HepG2 (cell line): ENCODE results near the gene ZKSCAN8. TPM values are rescaled to one million over a fixed set of nuclear protein-coding genes. Genes with fewer than 3 reads are reported as not detected.

Source experiments
- ATAC-seq: fragments of 200-7000 bp; cut with Tn5 transposase; 3 replicates; pipeline ENCODE4 v1.9.1; 2020; ENCODE audit warnings: mild to moderate bottlenecking, moderate library complexity
- BruUV-seq: library from RNA; stranded (reverse); fragments of 400-500 nt; replicated peaks from 2 replicates; lab custom pipeline; 2021; lab: Mats Ljungman, UMichigan
- CTCF ChIA-PET: fragments of 300-600 bp; formaldehyde crosslinking; extraction: SDS; loops from one replicate; lab custom pipeline; 2021; ENCODE audit warnings: low total read pairs, inconsistent platforms, low intra/inter-chr PET ratio; lab: Yijun Ruan, JAX
- POLR2A ChIA-PET: fragments of 350-600 bp; sonication (Branson Sonifier 250); formaldehyde crosslinking; loops from one replicate; lab custom pipeline; 2020; ENCODE audit warnings: antibody characterized with exemption, inconsistent platforms; lab: Yijun Ruan, JAX
- DNase-seq: peaks from one replicate; pipeline ENCODE4 v3.0.0-alpha.2; 2015; ENCODE audit warnings: low spot score
- FAIRE-seq: peaks from 3 replicates; lab custom pipeline; 2011; peaks lifted over from hg19 to GRCh38; lab: Jason Lieb, UNC
- H2AFZ ChIP-seq: one replicate; pipeline ENCODE4 v1.6.1; 2011; ENCODE audit warnings: low read length, inconsistent platforms
- H3K27ac ChIP-seq: fragments of 300-600 bp; 3 replicates; pipeline ENCODE4 v1.8.0; 2011; ENCODE audit warnings: mixed run types, mild to moderate bottlenecking, mixed read lengths, low read length, inconsistent platforms; ENCODE audit not compliant: insufficient read depth; ENCODE audit errors: extremely low read length
- H3K27me3 ChIP-seq, 2 experiments: fragments of 200-600 bp in 1 of 2; 2 replicates in 1 of 2; 3 replicates in 1 of 2; pipeline versions ENCODE4 v1.6.0 to v1.8.0; 2011; ENCODE audit warnings: low read length in 2 of 2, mild to moderate bottlenecking in 2 of 2, moderate library complexity in 2 of 2, inconsistent platforms in 1 of 2; ENCODE audit not compliant: insufficient read depth in 2 of 2, control insufficient read depth in 1 of 2
- H3K36me3 ChIP-seq, 2 experiments: fragments of 200-600 bp in 1 of 2; replicated peaks in 1 of 2; 2 replicates in 1 of 2; 3 replicates in 1 of 2; pipeline versions ENCODE4 v1.5.1 to v1.8.0; 2011; ENCODE audit warnings: low read length in 2 of 2, inconsistent platforms in 1 of 2; ENCODE audit not compliant: insufficient read depth in 2 of 2, control insufficient read depth in 1 of 2
- H3K4me1 ChIP-seq: 2 replicates; pipeline ENCODE4 v1.5.1; 2012; ENCODE audit warnings: low read length, inconsistent platforms; ENCODE audit not compliant: insufficient read depth
- H3K4me2 ChIP-seq: 2 replicates; pipeline ENCODE4 v1.6.0; 2011; ENCODE audit warnings: low read depth, low read length, inconsistent platforms
- H3K4me3 ChIP-seq, 3 experiments: fragments of 200-600 bp in 1 of 3; sonication (generic), shearing (Covaris generic) in 1 of 3; replicated peaks in 1 of 3; 2 replicates each; pipeline ENCODE4 v1.5.1; 2011 to 2016; ENCODE audit warnings: low read length in 3 of 3, inconsistent platforms in 2 of 3, low read depth in 2 of 3, mild to moderate bottlenecking in 2 of 3, control low read depth in 1 of 3, mixed read lengths in 1 of 3; ENCODE audit not compliant: insufficient read depth in 1 of 3
- H3K79me2 ChIP-seq: one replicate; pipeline ENCODE4 v1.6.1; 2011; ENCODE audit warnings: low read length, inconsistent platforms; ENCODE audit not compliant: insufficient read depth
- H3K9ac ChIP-seq: 2 replicates; pipeline ENCODE4 v1.6.0; 2011; ENCODE audit warnings: mild to moderate bottlenecking, low read depth, low read length, inconsistent platforms; ENCODE audit not compliant: insufficient read depth
- H3K9me3 ChIP-seq: 2 replicates; pipeline ENCODE4 v1.5.1; 2012; ENCODE audit warnings: mild to moderate bottlenecking, low read length
- H4K20me1 ChIP-seq: 2 replicates; pipeline ENCODE4 v1.6.0; 2011; ENCODE audit warnings: inconsistent platforms, mild to moderate bottlenecking, low read length, moderate library complexity; ENCODE audit not compliant: insufficient read depth
- ATF1 ChIP-seq: IDR thresholded peaks from 2 replicates; pipeline ENCODE4 v1.6.1; 2016; ENCODE audit warnings: mild to moderate bottlenecking, control low read depth
- CAMTA2 ChIP-seq: sonication (generic); formaldehyde crosslinking; IDR thresholded peaks from 2 replicates; pipeline ENCODE4 v1.4.0; 2020; ENCODE audit warnings: mild to moderate bottlenecking, missing genetic modification reagents, borderline replicate concordance
- CEBPB ChIP-seq: IDR thresholded peaks from 2 replicates; pipeline ENCODE4 v1.6.1; 2011; ENCODE audit warnings: low read depth, low read length, improper control_type of control experiment, borderline replicate concordance
- CEBPG ChIP-seq: IDR thresholded peaks from 2 replicates; pipeline ENCODE4 v1.6.1; 2016
- HCFC1 ChIP-seq: fragments of 150-350 bp; IDR thresholded peaks from 2 replicates; pipeline ENCODE4 v1.6.1; 2014; ENCODE audit warnings: low read depth, low read length
- HNF1B ChIP-seq: sonication (generic); formaldehyde crosslinking; IDR thresholded peaks from 2 replicates; pipeline ENCODE4 v1.5.1; 2020; ENCODE audit warnings: mild to moderate bottlenecking, moderate library complexity, missing genetic modification reagents
- TERF1 ChIP-seq: sonication (generic); formaldehyde crosslinking; IDR thresholded peaks from 2 replicates; pipeline ENCODE4 v1.8.0; 2022; ENCODE audit warnings: mild to moderate bottlenecking, missing genetic modification reagents, moderate library complexity
- ZBTB25 ChIP-seq: IDR thresholded peaks from 2 replicates; pipeline ENCODE4 v1.6.1; 2018; ENCODE audit warnings: missing genetic modification reagents
- ZNF30 ChIP-seq: sonication (generic); formaldehyde crosslinking; IDR thresholded peaks from 2 replicates; pipeline ENCODE4 v1.5.0; 2020; ENCODE audit warnings: mild to moderate bottlenecking, missing genetic modification reagents
- ZNF430 ChIP-seq: sonication (generic); formaldehyde crosslinking; IDR thresholded peaks from 2 replicates; pipeline ENCODE4 v1.9.0; 2021; ENCODE audit warnings: mild to moderate bottlenecking, missing genetic modification reagents
- ZNF564 ChIP-seq: sonication (generic); formaldehyde crosslinking; IDR thresholded peaks from 2 replicates; pipeline ENCODE4 v1.8.1; 2023; ENCODE audit warnings: mild to moderate bottlenecking, missing genetic modification reagents
- ZNF770 ChIP-seq: sonication (generic); formaldehyde crosslinking; IDR thresholded peaks from 2 replicates; pipeline ENCODE4 v1.5.0; 2020; ENCODE audit warnings: mild to moderate bottlenecking, missing genetic modification reagents
- WGBS: methylation state at CpG from one replicate; pipeline ENCODE4 v1.1.6; 2017; ENCODE audit warnings: low lambda C conversion rate; 5-methylcytosine and 5-hydroxymethylcytosine counted together
- in situ Hi-C: cut with HindIII; loops from 2 replicates; pipeline ENCODE4 v1.10.0; 2017; ENCODE audit warnings: low pct_unique_long_range_greater_than_20kb; ENCODE audit not compliant: extremely low pct_ligation_motif_present
- intact Hi-C: fragments of 100-400 bp; cut with micrococcal nuclease; formaldehyde crosslinking; loops from one replicate; pipeline ENCODE4 v1.10.0; 2022; ENCODE audit not compliant: unreplicated experiment
- polyA plus RNA-seq, 8 experiments: library from polyadenylated mRNA; depleted of rRNA in 3 of 8; stranded (reverse) in 7 of 8; unstranded in 1 of 8; fragments of >200 nt; fragmentation: Illumina TruSeq in 4 of 8; extraction: Trizol in 4 of 8; gene quantifications; 2 replicates each; pipeline versions ENCODE4 v1.2.1 to v1.2.3, GENCODE V29; 2011 to 2016; ENCODE audit warnings: low read depth in 4 of 8, missing spikeins in 1 of 8, mixed read lengths in 1 of 8; ENCODE audit not compliant: insufficient read depth in 1 of 8
- total RNA-seq, 5 experiments: library from RNA; depleted of rRNA; stranded (reverse); fragments of >200 nt; fragmentation: Illumina TruSeq; extraction: Trizol; gene quantifications; 2 replicates each; pipeline ENCODE4 v1.2.3, GENCODE V29; 2016; ENCODE audit warnings: low read depth in 1 of 5

Gene ZKSCAN8
- total and polyA plus RNA-seq, 2 of the 13 experiments (the other 11 are each of a cell fraction or from before 2014, with no cell fraction given) = 12.4 to 20.9 TPM

GRCh38 chr6:28205879-28206278 lies 64.2 kb downstream of the ZKSCAN8 start:
- TF ChIP-seq ZNF564 (CRISPR knock-in tag) (no peak), TERF1 (CRISPR knock-in tag) (no peak), CEBPB (peak; percentile 86), CAMTA2 (CRISPR knock-in tag) (no peak), CEBPG (CRISPR knock-in tag) (peak; percentile 47; the same call in 1 of the 2 replicates)
- Histone ChIP-seq H2AFZ (no peak overlapping the region), H3K4me1 (peaks cover 16% of the 10 kb centered on the region), H3K9me3 (no peaks in the 10 kb centered on the region), H3K27ac (no peak overlapping the region), H3K27me3 (peaks cover 10 to 40% of the 10 kb centered on the region in 2 experiments), H4K20me1 (no peaks in the 10 kb centered on the region), H3K9ac (no peak overlapping the region), H3K4me3 (no peak overlapping the region), H3K36me3 (no peaks in the 10 kb centered on the region), H3K79me2 (no peaks in the 10 kb centered on the region), H3K4me2 (no peak overlapping the region)
- DNase-seq (no peak), FAIRE-seq (no peak), ATAC-seq (no peak)
- no TSS peak for BruUV-seq
- in situ Hi-C loops = no loop called here
- ChIA-PET CTCF (no interaction called here), POLR2A (interaction anchor here (1.0 to 1.7 kb wide), 2 partner anchors 13 to 64 kb away, joined by 3 to 9 read pairs; partner anchors contain the start of gene ZKSCAN8)
- 0% methylated on average over 1 of the region's 1 CpG for WGBS
- intact Hi-C loops = no loop called here

- no peak overlapping the region for H3K27ac ChIP-seq
- no peak overlapping the region for H2AFZ ChIP-seq
- DNase-seq (no peak), FAIRE-seq (no peak), ATAC-seq (no peak)
- in situ Hi-C loops = no loop called here
- H3K27me3 ChIP-seq = peaks cover 10 to 40% of the 10 kb centered on the region in 2 experiments
- WGBS = 71% methylated on average over 3 of the region's 3 CpGs
- H3K4me2 ChIP-seq = no peak overlapping the region
- no peaks in the 10 kb centered on the region for H4K20me1 ChIP-seq
- H3K4me1 ChIP-seq = peaks cover 17% of the 10 kb centered on the region
- no TSS peak for BruUV-seq
- intact Hi-C loops = no loop called here
- H3K79me2 ChIP-seq = no peaks in the 10 kb centered on the region
- H3K9me3 ChIP-seq = no peaks in the 10 kb centered on the region
- no peaks in the 10 kb centered on the region for H3K36me3 ChIP-seq
- ChIA-PET CTCF (no interaction called here), POLR2A (interaction anchor here (1.0 to 1.7 kb wide), 3 partner anchors 12 to 69 kb away, joined by 3 to 9 read pairs (median 3); partner anchors contain the start of gene ZKSCAN8)
- no peak overlapping the region for H3K9ac ChIP-seq
- H3K4me3 ChIP-seq = no peak overlapping the region
- no peak for TF ChIP-seq ZNF430 (CRISPR knock-in tag)
- TF ChIP-seq ZBTB25 (CRISPR knock-in tag) = no peak
- TF ChIP-seq ATF1 (CRISPR knock-in tag) = no peak
- no peak for TF ChIP-seq ZNF770
- TF ChIP-seq ZNF30 (CRISPR knock-in tag) = no peak
- TF ChIP-seq HCFC1 = no peak
- no peak for TF ChIP-seq HNF1B (CRISPR knock-in tag)
Measured at GRCh38 chr6:28206527-28206926, 64.8 kb downstream of the ZKSCAN8 start.
